LNCAP (cell line): ENCODE results near the gene AOAH.

ENCODE experiments used
- TF ChIP-seq, protein P1 (sequence below): fragments of 450-650 bp; IDR thresholded peaks from 2 replicates; pipeline ENCODE4 v1.5.1; 2017; ENCODE audit warnings: mild to moderate bottlenecking

The AOAH gene

DNA sequence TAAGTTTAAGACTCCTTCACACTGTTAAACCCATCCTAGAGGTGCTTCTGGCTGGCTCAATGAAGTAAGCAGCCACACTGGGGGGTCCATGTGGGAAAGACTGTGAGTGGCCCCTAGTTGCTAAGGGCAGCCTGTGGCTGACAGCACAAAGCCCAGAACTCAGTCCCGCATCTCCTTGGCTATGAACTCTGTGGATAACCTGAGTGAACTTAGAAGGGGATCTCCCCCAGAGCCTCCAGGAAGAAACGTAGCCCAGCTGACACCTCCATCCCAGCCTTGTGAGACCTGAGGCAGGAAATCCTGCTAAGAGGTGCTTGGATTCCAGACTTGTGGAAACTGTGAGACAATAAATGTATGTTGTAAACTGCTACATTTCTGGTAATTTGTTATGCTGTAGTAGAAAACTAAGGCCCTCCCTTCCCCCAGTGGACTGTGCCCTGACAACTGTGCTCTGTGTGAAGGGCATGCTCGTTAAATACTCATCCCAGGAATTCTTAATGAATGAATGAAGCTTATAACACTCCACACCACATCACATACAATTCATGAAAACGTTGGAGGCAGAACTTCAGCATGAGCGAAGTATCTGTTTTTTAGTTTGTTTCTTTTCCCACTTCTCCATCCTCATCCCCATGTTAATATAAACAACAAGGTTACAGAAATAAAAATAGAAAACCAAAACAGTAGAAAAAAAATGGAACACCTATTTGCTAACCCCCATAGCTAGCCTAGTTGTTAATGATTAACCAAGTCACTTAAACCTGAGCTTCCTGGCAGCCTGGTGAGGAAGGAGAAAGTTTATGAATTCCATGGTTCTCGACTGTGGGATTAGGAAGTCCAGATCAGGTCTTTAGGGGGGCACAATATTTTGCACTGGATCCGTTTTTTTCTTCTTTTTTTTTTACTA lies 36.8 kb upstream of the AOAH start:
- TF ChIP-seq, protein P1, sequence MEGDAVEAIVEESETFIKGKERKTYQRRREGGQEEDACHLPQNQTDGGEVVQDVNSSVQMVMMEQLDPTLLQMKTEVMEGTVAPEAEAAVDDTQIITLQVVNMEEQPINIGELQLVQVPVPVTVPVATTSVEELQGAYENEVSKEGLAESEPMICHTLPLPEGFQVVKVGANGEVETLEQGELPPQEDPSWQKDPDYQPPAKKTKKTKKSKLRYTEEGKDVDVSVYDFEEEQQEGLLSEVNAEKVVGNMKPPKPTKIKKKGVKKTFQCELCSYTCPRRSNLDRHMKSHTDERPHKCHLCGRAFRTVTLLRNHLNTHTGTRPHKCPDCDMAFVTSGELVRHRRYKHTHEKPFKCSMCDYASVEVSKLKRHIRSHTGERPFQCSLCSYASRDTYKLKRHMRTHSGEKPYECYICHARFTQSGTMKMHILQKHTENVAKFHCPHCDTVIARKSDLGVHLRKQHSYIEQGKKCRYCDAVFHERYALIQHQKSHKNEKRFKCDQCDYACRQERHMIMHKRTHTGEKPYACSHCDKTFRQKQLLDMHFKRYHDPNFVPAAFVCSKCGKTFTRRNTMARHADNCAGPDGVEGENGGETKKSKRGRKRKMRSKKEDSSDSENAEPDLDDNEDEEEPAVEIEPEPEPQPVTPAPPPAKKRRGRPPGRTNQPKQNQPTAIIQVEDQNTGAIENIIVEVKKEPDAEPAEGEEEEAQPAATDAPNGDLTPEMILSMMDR: no peak

DNA sequence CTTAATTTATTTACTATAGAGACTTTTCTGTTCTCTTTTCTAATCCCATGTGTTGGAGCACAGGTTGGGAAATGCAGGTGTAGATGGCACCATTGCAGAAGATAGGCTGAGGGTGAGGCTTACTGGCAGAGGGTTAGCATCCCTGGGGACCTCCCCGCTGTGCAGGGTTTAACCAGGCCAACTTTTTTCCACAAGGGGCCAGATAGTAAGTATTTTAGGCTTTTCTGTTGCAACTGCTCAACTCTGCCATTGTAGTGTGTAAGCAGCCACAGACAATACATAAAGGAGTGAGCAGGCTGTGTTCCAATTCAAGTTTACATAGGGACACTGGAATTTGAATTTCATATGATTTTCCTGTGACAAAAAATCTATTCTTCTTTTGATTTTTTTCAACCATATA lies 34.6 kb upstream of the AOAH start:
- TF ChIP-seq, protein P1: no peak

DNA sequence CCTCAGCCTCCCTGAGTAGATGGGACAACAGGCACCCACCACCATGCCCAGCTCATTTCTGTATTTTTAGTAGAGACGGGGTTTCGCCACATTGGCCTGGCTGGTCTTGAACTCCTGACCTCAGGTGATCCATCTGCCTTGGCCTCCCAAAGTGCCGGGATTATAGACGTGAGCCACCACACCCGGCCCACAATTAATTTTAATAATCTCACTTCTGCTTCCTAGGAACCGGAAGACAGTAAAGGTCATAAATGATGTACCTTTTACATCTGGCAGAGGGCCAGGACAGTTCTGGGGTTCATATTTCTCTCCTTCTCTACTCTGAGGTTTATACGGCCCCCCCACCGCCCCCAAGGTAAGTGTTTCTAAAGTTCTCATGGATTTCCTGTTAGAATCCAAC lies 31.2 kb upstream of the AOAH start:
- TF ChIP-seq, protein P1: no peak

DNA sequence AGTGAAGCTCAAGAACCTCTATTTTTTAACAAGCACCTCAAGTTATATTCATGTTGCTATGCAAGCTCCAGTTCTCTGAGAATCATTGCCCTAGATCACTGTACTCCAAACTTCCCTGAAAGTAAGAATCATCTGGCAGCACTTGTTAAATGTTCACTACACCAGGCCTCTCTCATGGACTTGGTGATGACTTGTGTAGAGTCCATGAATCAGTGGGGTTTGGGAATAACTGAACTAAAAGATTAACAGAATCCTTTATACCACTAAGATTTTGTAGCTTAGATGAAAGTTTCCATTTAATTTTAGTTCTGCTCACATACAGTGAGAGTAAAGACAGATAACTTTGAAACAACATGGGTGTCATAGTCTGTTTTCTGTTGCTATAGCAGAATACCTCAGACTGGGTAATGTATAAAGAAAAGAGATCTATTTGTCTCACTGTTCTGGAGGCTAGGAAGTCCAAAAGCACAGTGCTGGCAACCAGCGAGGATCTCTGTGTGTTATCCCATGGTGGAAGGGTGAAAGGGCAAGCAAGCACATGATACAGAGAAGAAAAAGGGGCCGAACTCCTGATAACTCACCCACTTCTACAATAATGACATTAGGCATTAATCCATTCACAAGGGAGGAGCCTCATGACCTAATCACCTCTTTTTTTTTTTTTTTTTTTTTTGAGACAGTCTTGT lies 27.9 kb upstream of the AOAH start:
- TF ChIP-seq, protein P1: no peak

DNA sequence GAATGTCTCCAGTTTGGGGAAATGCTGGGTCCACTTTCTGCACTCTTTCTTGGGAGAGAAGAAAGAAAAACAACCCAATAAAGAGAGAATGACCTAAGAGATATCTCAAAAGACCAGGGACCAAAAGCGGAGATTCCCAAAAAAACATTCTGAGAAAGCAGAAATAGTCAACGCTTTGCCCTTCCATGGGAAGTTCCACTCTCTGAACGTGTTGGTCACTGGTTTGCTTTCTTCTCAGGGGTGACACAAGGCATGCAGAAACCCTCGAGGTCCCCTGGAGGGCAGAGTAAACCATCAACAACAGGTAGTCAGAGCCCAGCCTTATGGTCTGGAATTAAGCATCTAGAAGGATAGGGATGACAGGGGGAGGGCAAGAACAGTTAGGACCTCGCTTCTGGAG lies 26.2 kb upstream of the AOAH start:
- TF ChIP-seq, protein P1: no peak

DNA sequence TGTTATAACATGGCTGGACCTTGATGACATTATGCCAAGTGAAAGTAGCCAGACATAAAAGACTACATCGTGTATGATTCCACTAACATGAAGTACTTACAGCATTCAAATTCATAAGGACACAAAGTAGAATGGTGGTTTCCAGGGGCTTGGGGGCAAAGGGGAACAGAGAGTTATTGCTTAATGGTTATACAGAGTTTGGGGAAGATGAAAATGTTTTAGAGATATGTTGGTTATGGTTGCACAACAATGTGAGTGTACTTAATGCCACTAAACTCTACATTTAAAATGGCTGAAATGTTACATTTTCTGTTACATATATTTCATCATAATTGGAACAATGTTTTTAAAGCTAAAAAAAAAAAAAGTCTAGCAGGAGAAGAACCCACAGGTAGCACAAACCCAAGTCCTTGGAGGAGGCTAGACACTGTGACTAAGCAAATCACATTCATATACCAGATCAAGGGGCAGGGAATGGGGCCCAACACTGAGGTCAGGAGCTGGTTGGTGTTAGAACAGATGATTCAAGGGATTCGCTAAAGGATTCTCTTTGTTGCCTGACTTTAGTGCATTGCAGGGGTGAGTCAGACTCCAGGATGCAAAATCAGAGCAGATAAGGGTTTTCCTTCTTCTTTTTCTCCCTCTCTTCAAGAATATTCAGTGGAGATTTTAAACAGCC lies 25.1 kb upstream of the AOAH start:
- TF ChIP-seq, protein P1: no peak

DNA sequence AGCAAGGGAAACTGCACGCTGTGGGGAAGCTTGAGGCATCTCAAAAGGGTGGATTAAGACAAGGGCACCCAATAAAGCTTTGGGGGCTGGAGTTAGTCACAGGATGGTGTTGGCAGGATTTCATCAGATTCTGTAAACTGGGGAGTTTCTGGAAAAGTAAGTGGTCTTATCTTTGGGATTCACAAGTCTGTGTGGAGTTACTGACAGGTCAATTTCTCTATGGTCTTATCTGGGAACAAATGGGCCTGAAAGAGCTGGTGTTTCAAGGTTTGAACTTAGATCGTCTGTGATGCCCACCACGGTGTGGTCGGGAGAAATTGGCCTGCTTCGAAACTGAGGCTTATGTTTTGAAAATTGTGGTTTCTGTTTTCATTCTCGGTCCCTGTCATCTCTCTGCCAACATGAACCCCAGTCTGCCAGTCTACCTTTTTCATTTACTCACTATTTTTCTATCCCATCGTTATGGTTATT lies 23.8 kb upstream of the AOAH start:
- TF ChIP-seq, protein P1: no peak
